WERI-Rb-1 (cell line): ENCODE results near the gene LCLAT1.

Experiments
- DNase-seq: peaks from one replicate; pipeline ENCODE4 v3.0.0-alpha.2; 2020
- H3K27ac ChIP-seq: fragments of 250-450 bp; sonication (Bioruptor Pico); 2 replicates; pipeline ENCODE4 v1.5.1; 2020; ENCODE audit warnings: mild to moderate bottlenecking, moderate library complexity
- H3K27me3 ChIP-seq: fragments of 250-450 bp; sonication (Bioruptor Pico); 2 replicates; pipeline ENCODE4 v1.5.1; 2021; ENCODE audit warnings: mild to moderate bottlenecking, low read depth, moderate library complexity; ENCODE audit not compliant: insufficient read depth, severe bottlenecking
- H3K36me3 ChIP-seq: fragments of 250-450 bp; sonication (Bioruptor Pico); 2 replicates; pipeline ENCODE4 v1.5.1; 2020; ENCODE audit warnings: mild to moderate bottlenecking, moderate library complexity
- H3K4me3 ChIP-seq: 2 replicates; pipeline ENCODE4 v1.5.1; 2011; ENCODE audit warnings: low read depth, mild to moderate bottlenecking, control low read depth, low read length
- H3K9me3 ChIP-seq: fragments of 250-450 bp; sonication (Bioruptor Pico); 2 replicates; pipeline ENCODE4 v1.5.1; 2021; ENCODE audit warnings: mild to moderate bottlenecking, moderate library complexity; ENCODE audit not compliant: severe bottlenecking
- TF ChIP-seq, protein P1 (sequence below): IDR thresholded peaks from 2 replicates; pipeline ENCODE4 v1.5.1; 2011; ENCODE audit warnings: low read depth, mild to moderate bottlenecking, control low read depth, inconsistent platforms, low read length

Gene LCLAT1

DNA sequence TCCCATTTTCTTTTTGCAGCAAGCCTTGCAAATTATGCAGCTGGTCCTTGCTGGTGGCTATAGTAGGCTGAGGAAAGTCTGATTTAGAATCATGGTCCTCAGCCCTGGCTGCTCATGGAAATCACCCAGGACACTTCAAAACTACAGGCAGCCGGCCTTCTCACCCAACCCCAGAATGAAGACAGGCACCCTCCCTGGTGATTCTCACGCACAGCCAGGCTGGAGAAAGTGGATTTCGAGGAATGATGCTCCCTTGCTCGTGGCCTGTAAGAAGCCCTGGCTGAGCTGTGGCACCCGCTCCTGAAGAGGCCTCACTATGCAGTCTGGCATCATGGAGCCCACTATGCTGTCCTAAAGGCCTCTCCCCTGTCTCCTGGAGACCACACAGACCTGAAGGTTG is 202.8 kb downstream of the LCLAT1 start:
- H3K36me3 ChIP-seq: no peaks in the 10 kb centered on the region
- no peaks in the 10 kb centered on the region for H3K27me3 ChIP-seq
- DNase-seq: no peak
- no peak overlapping the region for H3K27ac ChIP-seq
- H3K9me3 ChIP-seq: no peaks in the 10 kb centered on the region
- TF ChIP-seq, protein P1, sequence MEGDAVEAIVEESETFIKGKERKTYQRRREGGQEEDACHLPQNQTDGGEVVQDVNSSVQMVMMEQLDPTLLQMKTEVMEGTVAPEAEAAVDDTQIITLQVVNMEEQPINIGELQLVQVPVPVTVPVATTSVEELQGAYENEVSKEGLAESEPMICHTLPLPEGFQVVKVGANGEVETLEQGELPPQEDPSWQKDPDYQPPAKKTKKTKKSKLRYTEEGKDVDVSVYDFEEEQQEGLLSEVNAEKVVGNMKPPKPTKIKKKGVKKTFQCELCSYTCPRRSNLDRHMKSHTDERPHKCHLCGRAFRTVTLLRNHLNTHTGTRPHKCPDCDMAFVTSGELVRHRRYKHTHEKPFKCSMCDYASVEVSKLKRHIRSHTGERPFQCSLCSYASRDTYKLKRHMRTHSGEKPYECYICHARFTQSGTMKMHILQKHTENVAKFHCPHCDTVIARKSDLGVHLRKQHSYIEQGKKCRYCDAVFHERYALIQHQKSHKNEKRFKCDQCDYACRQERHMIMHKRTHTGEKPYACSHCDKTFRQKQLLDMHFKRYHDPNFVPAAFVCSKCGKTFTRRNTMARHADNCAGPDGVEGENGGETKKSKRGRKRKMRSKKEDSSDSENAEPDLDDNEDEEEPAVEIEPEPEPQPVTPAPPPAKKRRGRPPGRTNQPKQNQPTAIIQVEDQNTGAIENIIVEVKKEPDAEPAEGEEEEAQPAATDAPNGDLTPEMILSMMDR: no peak
- no peak overlapping the region for H3K4me3 ChIP-seq

DNA sequence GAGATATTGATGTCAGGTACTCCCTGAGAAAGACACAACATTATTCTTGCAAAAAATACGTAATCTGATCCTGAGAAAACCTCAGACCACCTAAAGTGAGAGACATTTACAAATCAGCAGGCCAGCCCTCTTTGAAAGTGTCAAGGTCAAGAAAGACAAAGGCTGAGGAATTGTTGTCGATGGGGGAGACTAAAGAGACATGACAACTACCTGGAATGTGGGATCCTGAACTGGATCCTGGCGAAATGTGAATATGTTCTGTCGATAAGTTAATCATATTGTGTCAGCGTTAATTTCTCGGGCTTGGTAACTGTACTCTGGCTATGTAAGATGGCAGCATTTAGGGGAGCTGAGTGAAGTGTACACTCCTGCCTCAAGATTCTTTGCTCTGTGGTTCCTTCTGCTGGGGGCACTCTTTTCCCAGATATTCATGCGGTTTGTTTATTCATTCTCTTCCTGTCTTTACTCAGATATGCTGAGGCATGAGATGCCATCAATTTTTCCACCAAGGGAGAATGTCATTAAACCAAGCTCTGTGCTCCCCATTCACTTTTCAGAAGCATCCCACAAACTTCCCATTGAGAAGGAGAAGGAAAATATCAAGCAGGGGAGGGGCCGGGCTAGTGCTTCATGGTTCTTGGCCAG is 205.3 kb downstream of the LCLAT1 start:
- no peak overlapping the region for H3K4me3 ChIP-seq
- no peaks in the 10 kb centered on the region for H3K36me3 ChIP-seq
- H3K9me3 ChIP-seq: no peaks in the 10 kb centered on the region
- TF ChIP-seq, protein P1: no peak
- no peak overlapping the region for H3K27ac ChIP-seq
- no peaks in the 10 kb centered on the region for H3K27me3 ChIP-seq
- DNase-seq: no peak

DNA sequence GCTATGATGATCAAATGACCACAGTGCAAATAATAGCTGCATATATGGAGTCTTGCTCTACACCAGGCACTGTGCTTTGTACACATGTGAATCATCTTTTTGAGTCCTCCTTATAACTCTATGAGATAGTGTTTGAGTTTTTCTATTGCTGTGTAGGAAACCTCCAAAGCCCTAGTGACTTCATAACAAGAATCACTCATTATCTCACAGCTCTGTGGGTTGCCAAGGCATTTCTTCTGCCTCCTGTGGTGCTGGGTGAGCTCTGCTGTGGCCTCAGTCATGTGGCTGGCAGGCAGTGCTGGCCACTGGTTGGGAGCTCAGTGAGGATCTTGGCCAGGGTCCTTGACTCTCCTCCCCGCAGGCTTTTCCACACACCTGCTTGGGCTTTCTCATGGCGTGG is 206.8 kb downstream of the LCLAT1 start:
- no peak for DNase-seq
- Histone ChIP-seq H3K36me3 (no peaks in the 10 kb centered on the region), H3K27me3 (no peaks in the 10 kb centered on the region), H3K9me3 (no peaks in the 10 kb centered on the region), H3K27ac (no peak overlapping the region), H3K4me3 (no peak overlapping the region)
- TF ChIP-seq, protein P1: no peak

DNA sequence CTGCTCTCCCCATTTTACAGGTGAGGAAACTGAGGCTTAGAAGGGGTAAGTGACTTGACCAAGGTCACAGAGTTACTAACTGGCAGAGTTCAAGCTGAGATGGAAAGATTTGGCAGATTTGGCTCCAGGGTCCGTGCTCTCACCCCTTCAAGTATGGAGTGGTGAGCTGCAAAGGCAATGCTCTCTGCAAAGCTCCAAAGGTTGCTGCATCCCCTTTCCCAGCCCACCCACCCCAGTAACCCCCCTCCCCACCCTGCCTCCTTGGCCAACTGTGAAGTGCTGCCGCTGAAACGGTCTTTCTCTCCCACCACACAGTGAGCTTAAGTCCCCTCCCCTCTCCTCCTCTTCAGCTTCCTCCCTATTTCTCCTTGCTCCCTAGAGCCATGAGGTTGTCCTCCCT is 207.4 kb downstream of the LCLAT1 start:
- no peak overlapping the region for H3K4me3 ChIP-seq
- H3K36me3 ChIP-seq: no peaks in the 10 kb centered on the region
- H3K27ac ChIP-seq: no peak overlapping the region
- TF ChIP-seq, protein P1: no peak
- no peaks in the 10 kb centered on the region for H3K27me3 ChIP-seq
- DNase-seq: no peak
- H3K9me3 ChIP-seq: no peaks in the 10 kb centered on the region

DNA sequence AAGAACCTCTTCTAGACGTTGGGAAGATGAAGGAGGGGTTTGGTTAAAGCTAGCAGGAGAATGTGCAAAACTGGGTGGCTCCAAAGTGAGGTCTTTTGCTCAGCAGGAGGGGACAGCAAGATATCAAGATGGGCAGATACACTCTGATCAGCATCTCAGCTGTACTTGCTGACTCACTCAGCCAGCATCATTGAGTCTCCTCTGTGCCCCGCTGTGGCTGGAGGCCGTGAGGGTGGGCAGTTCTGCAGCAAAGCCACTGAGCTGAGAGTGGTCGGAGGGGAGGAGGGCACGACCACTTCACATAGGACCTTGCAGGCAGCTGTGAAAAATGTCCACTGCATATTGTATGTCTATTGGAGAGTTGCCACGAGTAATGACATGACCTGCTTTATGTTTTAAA is 208.2 kb downstream of the LCLAT1 start:
- Histone ChIP-seq H3K27me3 (no peaks in the 10 kb centered on the region), H3K27ac (no peak overlapping the region), H3K9me3 (no peaks in the 10 kb centered on the region), H3K4me3 (no peak overlapping the region), H3K36me3 (no peaks in the 10 kb centered on the region)
- TF ChIP-seq, protein P1: no peak
- no peak for DNase-seq

DNA sequence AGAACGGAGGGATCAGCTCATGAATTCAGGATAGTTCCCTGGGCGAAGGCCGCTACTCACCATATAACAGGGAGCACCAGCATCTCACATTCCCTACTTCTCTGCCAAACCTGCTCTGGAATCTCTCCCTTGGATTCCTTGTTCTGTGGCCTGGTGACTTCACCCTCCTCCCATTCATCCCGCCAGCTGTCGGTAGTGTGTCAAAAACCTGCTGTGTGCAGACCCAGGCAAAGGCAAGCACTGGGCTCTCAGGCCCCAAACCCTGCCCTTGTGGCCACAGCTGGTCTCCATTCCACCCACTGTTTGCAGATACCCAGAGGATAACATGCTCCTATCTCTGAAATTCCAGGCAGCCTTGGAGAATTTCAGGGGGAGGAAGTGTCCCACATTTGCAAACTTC is 208.6 kb downstream of the LCLAT1 start:
- Histone ChIP-seq H3K9me3 (no peaks in the 10 kb centered on the region), H3K36me3 (no peaks in the 10 kb centered on the region), H3K27me3 (no peaks in the 10 kb centered on the region), H3K27ac (no peak overlapping the region), H3K4me3 (no peak overlapping the region)
- TF ChIP-seq, protein P1: no peak
- DNase-seq: no peak
